Central memory CD4-positive, alpha-beta T cell (primary cell): ENCODE results near the gene REST.

Experiments used
- DNase-seq: peaks from one replicate; pipeline ENCODE4 v3.0.0; 2022

REST gene

GRCh38 chr4:56978750-56979303, 71.1 kb downstream of the REST start, which contains the start of gene POLR2B:
Gene POLR2B (plus strand): TSS chr4:56978896. CDS start chr4:56978986, 90 bp downstream.
- peak; percentile 76 for DNase-seq

- peak; percentile 12 for DNase-seq
Measured at GRCh38 chr4:56979421-56980072, 71.8 kb downstream of the REST start.

GRCh38 chr4:56981795-56982201, 74.1 kb downstream of the REST start:
- DNase-seq, result no peak

- DNase-seq, result no peak
Measured at GRCh38 chr4:56986192-56986591, 78.5 kb downstream of the REST start.

- DNase-seq, result no peak
Measured at GRCh38 chr4:56986952-56987351, 79.3 kb downstream of the REST start.

- no peak for DNase-seq
Measured at GRCh38 chr4:56990109-56990905, 82.6 kb downstream of the REST start.

- no peak for DNase-seq
Measured at GRCh38 chr4:56995525-56995924, 87.8 kb downstream of the REST start.

GRCh38 chr4:56999751-57000150, 92.1 kb downstream of the REST start:
- DNase-seq, result no peak

- DNase-seq, result no peak
Measured at GRCh38 chr4:57013543-57014120, 105.9 kb downstream of the REST start.
